ENCODE measurements around the gene MTCL1. TPM values are rescaled to one million over a fixed set of nuclear protein-coding genes. Genes with fewer than 3 reads are reported as not detected.

Gene MTCL1
- polyA plus RNA-seq, 2 donors: 4.4 to 6.5 TPM

DNA sequence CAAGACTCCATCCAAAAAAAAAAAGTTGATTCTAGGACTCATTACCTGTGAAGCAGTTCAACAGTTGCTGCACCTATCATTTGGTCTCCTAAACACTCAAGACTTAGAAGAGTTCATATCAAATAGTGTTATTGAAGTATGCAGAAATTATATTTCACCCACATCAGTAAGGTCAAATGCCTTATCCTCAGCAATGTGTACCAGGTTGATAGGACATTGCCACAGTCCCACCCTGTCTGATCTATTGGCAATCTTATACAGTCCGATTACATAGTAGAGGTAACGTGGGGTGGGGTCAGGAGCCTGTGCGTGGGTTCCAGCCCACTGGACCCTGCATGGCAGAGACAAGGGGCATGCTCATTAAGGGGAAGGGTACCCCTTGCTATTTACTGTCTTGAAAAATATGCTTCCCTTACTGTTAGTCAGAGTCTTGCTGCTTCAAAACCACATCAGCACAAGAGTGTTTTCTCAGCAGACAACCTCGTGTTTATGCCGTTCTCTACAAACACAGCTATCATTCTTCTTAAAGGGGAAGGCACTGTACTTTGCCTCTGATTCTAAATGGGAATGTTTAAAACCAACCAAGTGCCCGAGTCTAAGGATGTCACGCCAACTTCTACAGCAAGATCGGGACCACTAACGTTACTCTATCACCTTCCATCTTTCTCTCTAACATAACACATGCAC, 115.2 kb downstream of the MTCL1 start:
- Histone ChIP-seq H3K9me3 (ENCODE audit: control insufficient read depth in 2 of 2, insufficient read depth in 1 of 2, low read depth in 1 of 2, low read length in 1 of 2) (no peaks in the 10 kb centered on the region), H3K4me3 (ENCODE audit: low read depth in 1 of 2, low read length in 2 of 2) (no peak overlapping the region), H3K4me1 (ENCODE audit: control insufficient read depth in 2 of 2, insufficient read depth in 2 of 2, low read length in 1 of 2) (no peaks in the 10 kb centered on the region), H3K27me3 (ENCODE audit: control insufficient read depth in 1 of 2, insufficient read depth in 2 of 2, low read length in 2 of 2) (no peaks in the 10 kb centered on the region), H3K36me3 (ENCODE audit: control insufficient read depth in 2 of 2, insufficient read depth in 2 of 2, low read length in 1 of 2) (peaks cover 0 to 8% of the 10 kb centered on the region in 2 donors), H3K27ac (ENCODE audit: low read depth in 2 of 2, low read length in 1 of 2) (no peak overlapping the region)
- 75 to 77% methylated on average over 9 of the region's 9 CpGs for WGBS, 2 donors

DNA sequence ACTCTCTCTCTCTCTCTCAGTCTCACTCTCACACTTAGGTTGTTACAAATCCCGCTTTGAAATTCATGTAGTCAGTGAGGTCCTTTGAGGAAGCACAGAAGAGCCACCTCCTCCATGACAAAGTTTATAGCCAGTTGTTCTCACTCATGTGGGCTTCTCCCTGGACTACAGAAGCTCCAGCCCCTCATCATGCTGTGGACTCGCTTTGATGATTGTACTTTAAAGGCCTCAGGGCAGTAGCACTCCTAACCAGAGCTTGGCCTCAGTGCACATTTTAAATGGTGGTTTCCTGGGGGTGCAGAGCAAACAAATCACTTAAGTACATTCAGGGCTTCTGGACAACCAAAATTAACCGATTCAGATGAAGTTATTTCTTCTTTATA, 115.7 kb downstream of the MTCL1 start:
- H3K36me3 ChIP-seq (ENCODE audit: control insufficient read depth in 2 of 2, insufficient read depth in 2 of 2, low read length in 1 of 2): peaks cover 0 to 8% of the 10 kb centered on the region in 2 donors

DNA sequence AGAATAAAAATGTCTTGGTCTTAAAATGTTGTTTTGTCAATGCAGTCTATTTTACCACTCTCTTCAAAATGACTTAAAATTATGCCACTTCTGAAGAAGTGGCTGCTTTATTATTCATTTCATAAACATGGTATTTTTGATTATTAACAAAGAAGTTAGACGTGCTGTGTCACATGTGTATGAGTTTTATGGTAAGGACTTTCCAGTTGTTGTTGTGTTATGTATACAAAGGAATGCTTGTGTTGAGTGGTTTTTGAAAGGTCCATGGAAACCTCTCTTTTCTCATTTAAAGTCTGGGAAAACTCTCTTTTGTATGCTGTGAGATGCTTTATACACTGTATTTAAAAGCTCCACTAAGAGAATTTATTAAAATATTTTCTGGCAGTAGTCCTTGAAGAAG, 116.2 kb downstream of the MTCL1 start:
- 74 to 80% methylated on average over 1 of the region's 1 CpG for WGBS, 2 donors
- Histone ChIP-seq H3K4me3 (ENCODE audit: low read depth in 1 of 2, low read length in 2 of 2) (no peak overlapping the region), H3K27me3 (ENCODE audit: control insufficient read depth in 1 of 2, insufficient read depth in 2 of 2, low read length in 2 of 2) (no peaks in the 10 kb centered on the region), H3K9me3 (ENCODE audit: control insufficient read depth in 2 of 2, insufficient read depth in 1 of 2, low read depth in 1 of 2, low read length in 1 of 2) (no peaks in the 10 kb centered on the region), H3K4me1 (ENCODE audit: control insufficient read depth in 2 of 2, insufficient read depth in 2 of 2, low read length in 1 of 2) (peaks cover 0 to 2% of the 10 kb centered on the region in 2 donors), H3K36me3 (ENCODE audit: control insufficient read depth in 2 of 2, insufficient read depth in 2 of 2, low read length in 1 of 2) (peaks cover 0 to 8% of the 10 kb centered on the region in 2 donors), H3K27ac (ENCODE audit: low read depth in 2 of 2, low read length in 1 of 2) (no peak overlapping the region)

More for the DNA sequence above, 115.7 kb downstream of the MTCL1 start:
- Histone ChIP-seq H3K27me3 (ENCODE audit: control insufficient read depth in 1 of 2, insufficient read depth in 2 of 2, low read length in 2 of 2) (no peaks in the 10 kb centered on the region), H3K4me1 (ENCODE audit: control insufficient read depth in 2 of 2, insufficient read depth in 2 of 2, low read length in 1 of 2) (peaks cover 0 to 2% of the 10 kb centered on the region in 2 donors), H3K27ac (ENCODE audit: low read depth in 2 of 2, low read length in 1 of 2) (no peak overlapping the region), H3K9me3 (ENCODE audit: control insufficient read depth in 2 of 2, insufficient read depth in 1 of 2, low read depth in 1 of 2, low read length in 1 of 2) (no peaks in the 10 kb centered on the region), H3K4me3 (ENCODE audit: low read depth in 1 of 2, low read length in 2 of 2) (no peak overlapping the region)
- 71 to 73% methylated on average over 3 of the region's 3 CpGs for WGBS, 2 donors

DNA sequence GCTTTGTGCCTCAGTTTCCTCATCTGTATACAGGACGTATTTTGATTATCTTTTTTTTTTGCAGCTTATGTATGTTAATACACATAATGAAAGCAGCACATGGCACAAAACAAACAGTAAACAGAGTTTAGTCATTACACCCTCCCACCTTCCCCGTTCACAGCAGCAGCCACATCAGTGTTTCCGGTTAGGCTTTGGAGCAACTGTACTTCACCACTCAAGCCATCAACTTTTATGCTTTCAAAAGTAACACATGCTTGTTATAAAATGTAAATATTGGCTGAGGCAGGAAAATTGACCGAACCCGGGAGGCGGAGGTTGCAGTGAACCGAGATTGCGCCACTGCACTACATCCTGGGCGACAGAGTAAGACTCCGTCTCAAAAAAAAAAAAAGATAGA, 117.3 kb downstream of the MTCL1 start:
- 93 to 95% methylated on average over 10 of the region's 10 CpGs for WGBS, 2 donors
- H3K27me3 ChIP-seq (ENCODE audit: control insufficient read depth in 1 of 2, insufficient read depth in 2 of 2, low read length in 2 of 2): no peaks in the 10 kb centered on the region
- peaks cover 0 to 2% of the 10 kb centered on the region in 2 donors for H3K4me1 ChIP-seq (ENCODE audit: control insufficient read depth in 2 of 2, insufficient read depth in 2 of 2, low read length in 1 of 2)
- H3K9me3 ChIP-seq (ENCODE audit: control insufficient read depth in 2 of 2, insufficient read depth in 1 of 2, low read depth in 1 of 2, low read length in 1 of 2): no peaks in the 10 kb centered on the region
- H3K4me3 ChIP-seq (ENCODE audit: low read depth in 1 of 2, low read length in 2 of 2): no peak overlapping the region
- no peak overlapping the region for H3K27ac ChIP-seq (ENCODE audit: low read depth in 2 of 2, low read length in 1 of 2)
- H3K36me3 ChIP-seq (ENCODE audit: control insufficient read depth in 2 of 2, insufficient read depth in 2 of 2, low read length in 1 of 2): peaks cover 0 to 8% of the 10 kb centered on the region in 2 donors

DNA sequence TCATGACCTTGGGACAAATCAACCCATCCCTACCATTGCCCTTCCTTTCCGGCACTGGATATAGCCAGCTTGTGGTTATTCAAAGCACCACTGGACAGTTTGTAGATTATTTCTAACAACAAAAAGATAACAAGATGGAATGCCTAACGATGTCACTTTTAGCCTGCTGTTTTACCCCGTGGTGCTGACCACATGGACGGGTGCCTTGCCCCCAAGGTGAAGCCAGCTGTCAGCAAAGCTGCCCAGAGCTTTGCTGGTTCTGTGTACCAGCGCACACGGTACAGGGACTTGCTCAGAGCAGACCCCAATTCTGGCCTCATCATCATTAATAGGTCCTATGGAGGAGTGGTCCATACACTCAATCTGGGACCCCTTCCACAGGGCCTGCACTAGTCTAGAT, 118.2 kb downstream of the MTCL1 start:
- 80 to 83% methylated on average over 6 of the region's 6 CpGs for WGBS, 2 donors
- no peaks in the 10 kb centered on the region for H3K9me3 ChIP-seq (ENCODE audit: control insufficient read depth in 2 of 2, insufficient read depth in 1 of 2, low read depth in 1 of 2, low read length in 1 of 2)
- H3K27ac ChIP-seq (ENCODE audit: low read depth in 2 of 2, low read length in 1 of 2): no peak overlapping the region
- H3K4me1 ChIP-seq (ENCODE audit: control insufficient read depth in 2 of 2, insufficient read depth in 2 of 2, low read length in 1 of 2): peaks cover 0 to 2% of the 10 kb centered on the region in 2 donors
- H3K36me3 ChIP-seq (ENCODE audit: control insufficient read depth in 2 of 2, insufficient read depth in 2 of 2, low read length in 1 of 2): peaks cover 0 to 8% of the 10 kb centered on the region in 2 donors
- H3K27me3 ChIP-seq (ENCODE audit: control insufficient read depth in 1 of 2, insufficient read depth in 2 of 2, low read length in 2 of 2): no peaks in the 10 kb centered on the region
- no peak overlapping the region for H3K4me3 ChIP-seq (ENCODE audit: low read depth in 1 of 2, low read length in 2 of 2)

DNA sequence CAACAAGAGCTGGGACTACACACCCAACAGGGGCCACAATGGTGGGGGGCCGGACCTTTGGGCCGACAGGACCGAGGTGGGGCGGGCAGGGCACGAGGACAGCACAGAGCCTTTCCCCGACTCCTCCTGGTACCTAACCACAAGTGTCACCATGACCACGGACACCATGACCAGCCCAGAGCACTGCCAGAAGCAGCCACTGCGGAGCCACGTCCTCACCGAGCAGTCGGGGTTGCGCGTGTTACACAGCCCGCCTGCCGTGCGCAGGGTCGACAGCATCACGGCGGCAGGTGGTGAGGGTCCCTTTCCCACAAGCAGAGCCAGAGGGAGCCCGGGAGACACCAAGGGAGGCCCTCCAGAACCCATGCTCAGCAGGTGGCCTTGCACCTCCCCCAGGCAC, 119.5 kb downstream of the MTCL1 start:
- Histone ChIP-seq H3K4me3 (ENCODE audit: low read depth in 1 of 2, low read length in 2 of 2) (no peak overlapping the region), H3K36me3 (ENCODE audit: control insufficient read depth in 2 of 2, insufficient read depth in 2 of 2, low read length in 1 of 2) (peaks cover 0 to 5% of the 10 kb centered on the region in 2 donors), H3K9me3 (ENCODE audit: control insufficient read depth in 2 of 2, insufficient read depth in 1 of 2, low read depth in 1 of 2, low read length in 1 of 2) (no peaks in the 10 kb centered on the region), H3K27ac (ENCODE audit: low read depth in 2 of 2, low read length in 1 of 2) (no peak overlapping the region), H3K4me1 (ENCODE audit: control insufficient read depth in 2 of 2, insufficient read depth in 2 of 2, low read length in 1 of 2) (peaks cover 0 to 2% of the 10 kb centered on the region in 2 donors), H3K27me3 (ENCODE audit: control insufficient read depth in 1 of 2, insufficient read depth in 2 of 2, low read length in 2 of 2) (no peaks in the 10 kb centered on the region)
- 96% methylated on average over 20 of the region's 20 CpGs for WGBS, 2 donors

DNA sequence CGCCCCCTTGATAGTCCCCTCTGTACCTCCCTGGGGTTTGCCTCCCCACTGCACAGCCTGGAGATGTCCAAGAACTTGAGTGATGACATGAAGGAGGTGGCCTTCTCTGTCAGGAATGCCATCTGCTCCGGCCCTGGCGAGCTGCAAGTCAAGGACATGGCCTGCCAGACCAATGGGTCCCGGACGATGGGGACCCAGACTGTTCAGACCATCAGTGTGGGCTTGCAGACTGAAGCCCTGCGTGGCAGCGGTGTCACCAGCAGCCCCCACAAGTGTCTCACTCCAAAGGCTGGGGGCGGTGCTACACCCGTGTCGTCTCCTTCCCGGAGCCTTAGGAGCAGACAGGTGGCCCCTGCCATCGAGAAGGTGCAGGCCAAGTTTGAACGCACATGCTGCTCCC, 119.9 kb downstream of the MTCL1 start:
- H3K4me3 ChIP-seq (ENCODE audit: low read depth in 1 of 2, low read length in 2 of 2): no peak overlapping the region
- H3K27ac ChIP-seq (ENCODE audit: low read depth in 2 of 2, low read length in 1 of 2): no peak overlapping the region
- H3K27me3 ChIP-seq (ENCODE audit: control insufficient read depth in 1 of 2, insufficient read depth in 2 of 2, low read length in 2 of 2): no peaks in the 10 kb centered on the region
- WGBS, 2 donors: 94 to 96% methylated on average over 13 of the region's 13 CpGs
- peaks cover 0 to 2% of the 10 kb centered on the region in 2 donors for H3K4me1 ChIP-seq (ENCODE audit: control insufficient read depth in 2 of 2, insufficient read depth in 2 of 2, low read length in 1 of 2)
- no peaks in the 10 kb centered on the region for H3K9me3 ChIP-seq (ENCODE audit: control insufficient read depth in 2 of 2, insufficient read depth in 1 of 2, low read depth in 1 of 2, low read length in 1 of 2)
- peaks cover 0 to 5% of the 10 kb centered on the region in 2 donors for H3K36me3 ChIP-seq (ENCODE audit: control insufficient read depth in 2 of 2, insufficient read depth in 2 of 2, low read length in 1 of 2)

DNA sequence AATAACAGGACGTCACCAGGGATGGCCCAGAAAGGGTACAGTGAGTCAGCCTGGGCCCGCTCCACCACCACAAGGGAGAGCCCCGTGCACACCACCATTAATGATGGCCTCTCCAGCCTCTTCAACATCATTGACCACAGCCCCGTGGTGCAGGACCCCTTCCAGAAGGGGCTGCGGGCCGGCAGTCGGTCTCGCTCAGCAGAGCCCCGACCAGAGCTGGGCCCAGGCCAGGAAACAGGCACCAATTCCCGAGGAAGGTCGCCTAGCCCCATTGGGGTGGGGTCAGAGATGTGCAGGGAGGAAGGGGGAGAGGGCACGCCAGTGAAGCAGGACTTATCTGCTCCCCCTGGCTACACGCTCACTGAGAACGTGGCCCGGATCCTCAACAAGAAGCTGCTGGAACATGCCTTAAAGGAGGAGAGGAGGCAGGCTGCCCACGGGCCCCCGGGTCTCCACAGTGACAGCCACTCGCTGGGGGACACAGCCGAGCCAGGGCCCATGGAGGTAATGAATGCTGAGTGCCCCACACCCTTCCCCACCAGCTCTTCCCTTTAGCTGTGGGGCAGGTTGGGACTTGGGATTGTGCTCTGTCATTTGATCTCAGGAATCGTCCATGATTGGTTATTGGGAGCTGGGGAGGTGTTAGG, 120.5 kb downstream of the MTCL1 start:
- H3K27me3 ChIP-seq (ENCODE audit: control insufficient read depth in 1 of 2, insufficient read depth in 2 of 2, low read length in 2 of 2): no peaks in the 10 kb centered on the region
- H3K9me3 ChIP-seq (ENCODE audit: control insufficient read depth in 2 of 2, insufficient read depth in 1 of 2, low read depth in 1 of 2, low read length in 1 of 2): no peaks in the 10 kb centered on the region
- peaks cover 0 to 5% of the 10 kb centered on the region in 2 donors for H3K36me3 ChIP-seq (ENCODE audit: control insufficient read depth in 2 of 2, insufficient read depth in 2 of 2, low read length in 1 of 2)
- H3K27ac ChIP-seq (ENCODE audit: low read depth in 2 of 2, low read length in 1 of 2): no peak overlapping the region
- no peak overlapping the region for H3K4me3 ChIP-seq (ENCODE audit: low read depth in 1 of 2, low read length in 2 of 2)
- WGBS, 2 donors: 69 to 81% methylated on average over 20 of the region's 20 CpGs
- H3K4me1 ChIP-seq (ENCODE audit: control insufficient read depth in 2 of 2, insufficient read depth in 2 of 2, low read length in 1 of 2): peaks cover 0 to 2% of the 10 kb centered on the region in 2 donors

DNA sequence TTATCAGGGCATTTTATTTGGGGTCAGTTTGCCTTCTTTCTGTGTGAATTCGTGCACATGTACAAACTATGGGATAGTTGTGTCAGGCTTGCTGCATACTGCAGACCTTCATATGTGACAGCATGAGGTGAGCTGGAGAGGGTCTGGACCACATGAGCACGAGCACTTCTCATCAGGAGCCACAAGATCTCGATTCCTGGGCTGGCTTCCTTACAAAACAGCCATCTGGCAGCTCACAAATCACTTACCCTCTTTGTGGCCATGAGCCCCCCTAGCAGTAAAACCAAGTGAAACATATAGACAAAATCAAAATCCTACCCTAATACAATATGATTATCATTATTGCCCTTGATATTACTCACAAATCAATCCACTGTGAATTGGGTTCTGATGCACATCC, 121.2 kb downstream of the MTCL1 start:
- H3K9me3 ChIP-seq (ENCODE audit: control insufficient read depth in 2 of 2, insufficient read depth in 1 of 2, low read depth in 1 of 2, low read length in 1 of 2): no peaks in the 10 kb centered on the region
- no peaks in the 10 kb centered on the region for H3K27me3 ChIP-seq (ENCODE audit: control insufficient read depth in 1 of 2, insufficient read depth in 2 of 2, low read length in 2 of 2)
- peaks cover 0 to 5% of the 10 kb centered on the region in 2 donors for H3K36me3 ChIP-seq (ENCODE audit: control insufficient read depth in 2 of 2, insufficient read depth in 2 of 2, low read length in 1 of 2)
- 85 to 95% methylated on average over 3 of the region's 3 CpGs for WGBS, 2 donors
- no peak overlapping the region for H3K27ac ChIP-seq (ENCODE audit: low read depth in 2 of 2, low read length in 1 of 2)
- H3K4me1 ChIP-seq (ENCODE audit: control insufficient read depth in 2 of 2, insufficient read depth in 2 of 2, low read length in 1 of 2): peaks cover 2% of the 10 kb centered on the region in 2 donors
- no peak overlapping the region for H3K4me3 ChIP-seq (ENCODE audit: low read depth in 1 of 2, low read length in 2 of 2)

DNA sequence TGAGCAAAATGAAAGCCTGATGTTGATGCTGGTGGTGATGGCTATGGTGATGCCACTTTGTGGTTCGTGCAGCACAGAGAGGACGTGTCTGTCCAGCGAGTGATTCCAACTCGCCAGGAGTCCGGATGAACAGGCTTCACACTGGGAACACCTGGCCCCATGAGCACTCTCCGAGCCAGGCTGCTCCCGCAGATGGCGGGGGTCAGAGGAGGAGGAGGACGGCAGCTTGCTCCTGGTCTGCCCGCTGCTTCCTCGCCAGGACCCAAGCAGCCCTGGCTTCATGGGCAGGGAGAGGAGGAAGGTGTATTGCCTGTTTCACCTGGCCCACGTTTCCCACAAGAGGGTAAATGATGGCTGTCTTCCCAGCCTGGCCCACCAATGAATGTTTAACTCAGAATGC, 121.6 kb downstream of the MTCL1 start:
- Histone ChIP-seq H3K27ac (ENCODE audit: low read depth in 2 of 2, low read length in 1 of 2) (no peak overlapping the region), H3K4me1 (ENCODE audit: control insufficient read depth in 2 of 2, insufficient read depth in 2 of 2, low read length in 1 of 2) (peaks cover 2 to 3% of the 10 kb centered on the region in 2 donors), H3K36me3 (ENCODE audit: control insufficient read depth in 2 of 2, insufficient read depth in 2 of 2, low read length in 1 of 2) (peaks cover 0 to 5% of the 10 kb centered on the region in 2 donors), H3K4me3 (ENCODE audit: low read depth in 1 of 2, low read length in 2 of 2) (no peak overlapping the region), H3K27me3 (ENCODE audit: control insufficient read depth in 1 of 2, insufficient read depth in 2 of 2, low read length in 2 of 2) (no peaks in the 10 kb centered on the region), H3K9me3 (ENCODE audit: control insufficient read depth in 2 of 2, insufficient read depth in 1 of 2, low read depth in 1 of 2, low read length in 1 of 2) (no peaks in the 10 kb centered on the region)
- 86 to 92% methylated on average over 12 of the region's 12 CpGs for WGBS, 2 donors

Measured in esophagus (tissue), 2 donors.